Tibial nerve (tissue), 3 donors: ENCODE measurements around the gene SYNE4.
A peak's percentile ranks its signal among the peaks of the same experiment; 100 is the strongest.

Experiments
- POLR2A ChIP-seq, 2 donors: fragments of 450-650 bp; IDR thresholded peaks; one replicate each; pipeline ENCODE4 v1.6.1; 2017; ENCODE audit warnings: antibody characterized with exemption in 2 of 2, mild to moderate bottlenecking in 2 of 2, moderate library complexity in 2 of 2
- TF ChIP-seq, protein P1 (sequence below), 5 experiments: fragments of 200-600 bp in 3 of 5; fragments of 450-650 bp in 2 of 5; sonication (generic) in 3 of 5; IDR thresholded peaks; one replicate each; pipeline ENCODE4 v1.5.1; 2016 to 2019; ENCODE audit warnings: antibody characterized with exemption in 5 of 5, mild to moderate bottlenecking in 3 of 5, moderate library complexity in 2 of 5

DNA sequence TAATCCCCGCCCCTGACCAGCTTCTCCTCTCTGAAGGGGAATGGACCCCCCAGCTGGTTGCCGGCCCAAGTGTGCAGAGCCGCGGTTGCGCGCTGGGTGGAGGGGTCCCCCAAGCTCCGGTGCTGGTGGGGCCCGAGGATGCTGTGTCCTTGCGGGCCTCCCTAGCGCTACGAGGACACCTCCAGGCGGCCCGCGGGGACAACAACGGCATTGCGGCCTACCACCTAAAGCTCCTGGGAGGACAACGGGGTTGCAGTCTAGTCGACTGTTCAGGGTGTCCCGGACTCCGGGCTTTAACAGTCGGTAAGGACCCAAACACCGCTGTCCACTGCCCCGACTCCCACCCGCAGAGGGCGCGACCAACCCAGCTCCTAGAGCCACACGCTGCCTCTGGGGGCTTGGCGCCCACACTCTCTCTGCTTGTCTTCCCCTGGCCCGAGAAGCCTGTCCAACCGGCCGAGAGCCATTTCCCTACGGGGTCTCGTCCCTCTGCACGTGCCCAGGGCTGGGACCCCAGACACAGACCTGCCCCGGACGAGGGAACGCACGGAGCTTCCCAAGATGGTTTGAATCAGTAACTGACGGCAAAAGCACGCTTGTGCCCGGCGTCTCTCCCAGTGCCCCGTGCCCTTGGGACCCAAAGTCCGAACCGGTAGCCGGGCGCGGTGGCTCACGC is 14.6 kb downstream of the SYNE4 start:
- TF ChIP-seq, protein P1, sequence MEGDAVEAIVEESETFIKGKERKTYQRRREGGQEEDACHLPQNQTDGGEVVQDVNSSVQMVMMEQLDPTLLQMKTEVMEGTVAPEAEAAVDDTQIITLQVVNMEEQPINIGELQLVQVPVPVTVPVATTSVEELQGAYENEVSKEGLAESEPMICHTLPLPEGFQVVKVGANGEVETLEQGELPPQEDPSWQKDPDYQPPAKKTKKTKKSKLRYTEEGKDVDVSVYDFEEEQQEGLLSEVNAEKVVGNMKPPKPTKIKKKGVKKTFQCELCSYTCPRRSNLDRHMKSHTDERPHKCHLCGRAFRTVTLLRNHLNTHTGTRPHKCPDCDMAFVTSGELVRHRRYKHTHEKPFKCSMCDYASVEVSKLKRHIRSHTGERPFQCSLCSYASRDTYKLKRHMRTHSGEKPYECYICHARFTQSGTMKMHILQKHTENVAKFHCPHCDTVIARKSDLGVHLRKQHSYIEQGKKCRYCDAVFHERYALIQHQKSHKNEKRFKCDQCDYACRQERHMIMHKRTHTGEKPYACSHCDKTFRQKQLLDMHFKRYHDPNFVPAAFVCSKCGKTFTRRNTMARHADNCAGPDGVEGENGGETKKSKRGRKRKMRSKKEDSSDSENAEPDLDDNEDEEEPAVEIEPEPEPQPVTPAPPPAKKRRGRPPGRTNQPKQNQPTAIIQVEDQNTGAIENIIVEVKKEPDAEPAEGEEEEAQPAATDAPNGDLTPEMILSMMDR (IDR thresholded peaks at IDR 0.05) = peak in 1 of 5 experiments; percentile 20
- TF ChIP-seq POLR2A (IDR thresholded peaks at IDR 0.05) = no peak
